C1 segment of cervical spinal cord (tissue), 14 donors: ENCODE measurements around the gene XPOT.
A peak's percentile ranks its signal among the peaks of the same experiment; 100 is the strongest.

ENCODE experiments used
- DNase-seq, 14 donors: peaks; one replicate each; lab custom pipeline; 2025; lab: John Stamatoyannopoulos, UW

XPOT gene

GRCh38 chr12:64466178-64466577, 62.0 kb downstream of the XPOT start:
- DNase-seq: no peak

GRCh38 chr12:64468966-64469365, 64.8 kb downstream of the XPOT start:
- no peak for DNase-seq

- DNase-seq: peak in 1 of 14 donors; percentile 7
Measured at GRCh38 chr12:64469455-64470142, 65.4 kb downstream of the XPOT start.

- DNase-seq: no peak
Measured at GRCh38 chr12:64470495-64470894, 66.3 kb downstream of the XPOT start.

GRCh38 chr12:64473176-64473575, 69.0 kb downstream of the XPOT start:
- DNase-seq: no peak

GRCh38 chr12:64475518-64475917, 71.3 kb downstream of the XPOT start:
- DNase-seq: no peak

- no peak for DNase-seq
Measured at GRCh38 chr12:64476844-64477243, 72.7 kb downstream of the XPOT start.

- no peak for DNase-seq
Measured at GRCh38 chr12:64478661-64479060, 74.5 kb downstream of the XPOT start.

- no peak for DNase-seq
Measured at GRCh38 chr12:64480148-64480547, 76.0 kb downstream of the XPOT start.

- no peak for DNase-seq
Measured at GRCh38 chr12:64486657-64487056, 82.5 kb downstream of the XPOT start.

- DNase-seq: no peak
Measured at GRCh38 chr12:64491718-64492117, 87.5 kb downstream of the XPOT start.

- DNase-seq: no peak
Measured at GRCh38 chr12:64493513-64493912, 89.3 kb downstream of the XPOT start.

GRCh38 chr12:64494998-64495729, 91.0 kb downstream of the XPOT start:
- DNase-seq: no peak

GRCh38 chr12:64496839-64497400, 92.7 kb downstream of the XPOT start:
- DNase-seq: no peak

GRCh38 chr12:64497484-64497883, 93.3 kb downstream of the XPOT start:
- no peak for DNase-seq

- no peak for DNase-seq
Measured at GRCh38 chr12:64497903-64498302, 93.7 kb downstream of the XPOT start.

GRCh38 chr12:64500394-64500793, 96.2 kb downstream of the XPOT start:
- peak in 1 of 14 donors; percentile 1 for DNase-seq
